KMS-11 (cell line): Measurements from ENCODE around the gene LRRC15.

ENCODE experiments used
- H2AFZ ChIP-seq: fragments of 200-600 bp; sonication (generic); 2 replicates; pipeline ENCODE4 v1.6.1; 2016; ENCODE audit warnings: antibody characterized with exemption, mixed run types, low read depth
- H3K27ac ChIP-seq: fragments of 200-600 bp; sonication (generic); 2 replicates; pipeline ENCODE4 v1.6.1; 2016; ENCODE audit warnings: mild to moderate bottlenecking, mixed run types
- H3K27me3 ChIP-seq: fragments of 200-600 bp; sonication (generic); 2 replicates; pipeline ENCODE4 v1.6.1; 2017; ENCODE audit warnings: mild to moderate bottlenecking, low read depth, mixed run types, moderate library complexity; ENCODE audit not compliant: insufficient read depth
- H3K36me3 ChIP-seq: fragments of 200-600 bp; sonication (generic); 2 replicates; pipeline ENCODE4 v1.6.1; 2017; ENCODE audit warnings: mild to moderate bottlenecking, mixed run types; ENCODE audit not compliant: insufficient read depth
- H3K4me1 ChIP-seq: fragments of 200-600 bp; sonication (generic); 2 replicates; pipeline ENCODE4 v1.6.1; 2016; ENCODE audit warnings: mild to moderate bottlenecking, low read depth, mixed run types; ENCODE audit not compliant: poor library complexity, severe bottlenecking
- H3K4me2 ChIP-seq: fragments of 200-600 bp; sonication (generic); 2 replicates; pipeline ENCODE4 v1.7.0; 2016; ENCODE audit warnings: mild to moderate bottlenecking, mixed run types
- H3K4me3 ChIP-seq: fragments of 200-600 bp; sonication (generic); IDR thresholded peaks from 2 replicates; pipeline ENCODE4 v1.6.1; 2017; ENCODE audit warnings: low read depth, low read length, mixed read lengths; ENCODE audit not compliant: insufficient read depth
- H3K79me2 ChIP-seq: fragments of 200-600 bp; sonication (generic); 2 replicates; pipeline ENCODE4 v1.6.1; 2016; ENCODE audit warnings: low read depth, mixed run types; ENCODE audit not compliant: insufficient read depth
- H3K9ac ChIP-seq: fragments of 200-600 bp; sonication (generic); 2 replicates; pipeline ENCODE4 v1.6.1; 2016; ENCODE audit warnings: mild to moderate bottlenecking, mixed run types
- H4K20me1 ChIP-seq: fragments of 200-600 bp; sonication (generic); 2 replicates; pipeline ENCODE4 v1.6.1; 2016; ENCODE audit warnings: mild to moderate bottlenecking, mixed run types; ENCODE audit not compliant: insufficient read depth
- CTCF ChIP-seq: fragments of 200-600 bp; sonication (generic); conservative IDR thresholded peaks from 2 replicates; pipeline ENCODE4 v1.6.1; 2017; ENCODE audit warnings: low read depth, mild to moderate bottlenecking, antibody characterized with exemption, low read length, moderate library complexity, mixed read lengths

LRRC15 gene

DNA sequence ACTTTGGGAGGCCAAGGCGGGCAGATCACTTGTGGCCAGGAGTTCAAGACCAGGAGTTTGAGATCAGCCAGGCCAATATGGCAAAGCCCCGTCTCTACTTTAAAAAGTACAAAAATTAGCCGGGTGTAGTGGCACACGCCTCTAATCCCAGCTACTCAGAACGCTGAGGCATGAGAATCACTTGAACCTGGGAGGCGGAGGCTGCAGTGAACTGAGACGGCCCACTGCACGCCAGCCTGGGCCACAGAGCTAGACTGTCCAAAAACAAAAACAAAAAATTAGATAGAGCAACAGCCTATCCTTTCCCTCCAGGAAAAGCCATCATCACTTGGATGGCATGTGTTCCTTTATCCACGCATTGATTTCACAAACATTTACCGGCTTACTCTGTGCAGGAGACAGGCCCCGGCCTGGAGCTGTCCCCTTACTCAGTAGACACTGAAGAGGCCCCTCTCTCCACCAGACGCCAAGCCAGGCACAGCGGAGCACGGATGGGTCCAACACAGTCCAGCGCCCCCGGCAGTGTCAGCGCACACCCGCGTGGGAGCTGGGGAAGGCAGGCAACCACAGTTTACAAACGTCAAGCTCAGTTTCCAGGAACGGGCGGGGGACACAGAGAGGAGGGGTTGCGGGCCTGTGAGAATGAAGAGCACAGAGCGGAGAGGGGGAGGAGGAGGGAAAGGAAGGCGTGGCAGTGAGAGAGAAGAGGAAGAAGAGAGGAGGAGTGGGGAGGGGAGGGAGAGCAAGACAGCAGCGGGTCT lies 26.4 kb upstream of the LRRC15 start:
- Histone ChIP-seq H3K4me2 (no peak overlapping the region), H3K4me1 (peaks cover 4% of the 10 kb centered on the region), H3K27ac (no peak overlapping the region), H4K20me1 (no peaks in the 10 kb centered on the region), H3K79me2 (no peaks in the 10 kb centered on the region), H3K9ac (no peak overlapping the region), H2AFZ (no peak overlapping the region), H3K27me3 (no peaks in the 10 kb centered on the region), H3K4me3 (no peak overlapping the region), H3K36me3 (no peaks in the 10 kb centered on the region)
- no peak for TF ChIP-seq CTCF

GRCh38 chr3:194395212-194395611 lies 25.7 kb upstream of the LRRC15 start:
- H4K20me1 ChIP-seq: no peaks in the 10 kb centered on the region
- no peak overlapping the region for H3K4me3 ChIP-seq
- no peak overlapping the region for H2AFZ ChIP-seq
- H3K27ac ChIP-seq: no peak overlapping the region
- H3K36me3 ChIP-seq: no peaks in the 10 kb centered on the region
- H3K9ac ChIP-seq: no peak overlapping the region
- H3K79me2 ChIP-seq: no peaks in the 10 kb centered on the region
- no peaks in the 10 kb centered on the region for H3K27me3 ChIP-seq
- no peak for TF ChIP-seq CTCF
- H3K4me2 ChIP-seq: no peak overlapping the region
- H3K4me1 ChIP-seq: peaks cover 4% of the 10 kb centered on the region

- no peak overlapping the region for H2AFZ ChIP-seq
- H4K20me1 ChIP-seq: no peaks in the 10 kb centered on the region
- H3K36me3 ChIP-seq: no peaks in the 10 kb centered on the region
- no peaks in the 10 kb centered on the region for H3K27me3 ChIP-seq
- H3K4me2 ChIP-seq: no peak overlapping the region
- no peak overlapping the region for H3K27ac ChIP-seq
- H3K4me1 ChIP-seq: no peaks in the 10 kb centered on the region
- no peak overlapping the region for H3K9ac ChIP-seq
- no peak overlapping the region for H3K4me3 ChIP-seq
- no peaks in the 10 kb centered on the region for H3K79me2 ChIP-seq
- TF ChIP-seq CTCF: no peak
Measured at GRCh38 chr3:194392576-194392975, 23.0 kb upstream of the LRRC15 start.

DNA sequence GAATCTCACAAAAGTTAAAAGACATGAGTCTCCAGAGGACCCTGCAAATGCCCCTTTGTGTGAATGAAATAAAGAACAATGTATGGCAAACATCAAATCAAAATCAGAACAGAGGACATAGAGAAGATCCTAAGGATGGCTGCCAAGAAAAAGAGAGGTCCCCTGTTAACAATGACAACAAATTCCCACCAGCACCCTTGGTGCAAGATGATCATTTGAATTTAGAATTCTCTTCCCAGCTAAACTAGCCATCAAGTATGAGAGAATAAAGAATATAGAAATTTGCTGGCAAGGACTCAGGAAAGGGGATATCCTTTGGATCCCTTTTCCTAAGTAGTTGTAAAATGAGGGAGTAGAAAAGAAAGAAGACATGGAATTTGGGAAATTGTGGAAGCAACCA lies 21.3 kb upstream of the LRRC15 start:
- TF ChIP-seq CTCF: no peak
- H3K4me2 ChIP-seq: no peak overlapping the region
- no peaks in the 10 kb centered on the region for H3K36me3 ChIP-seq
- H3K79me2 ChIP-seq: no peaks in the 10 kb centered on the region
- no peak overlapping the region for H2AFZ ChIP-seq
- no peak overlapping the region for H3K9ac ChIP-seq
- no peak overlapping the region for H3K27ac ChIP-seq
- H3K27me3 ChIP-seq: no peaks in the 10 kb centered on the region
- H4K20me1 ChIP-seq: no peaks in the 10 kb centered on the region
- H3K4me1 ChIP-seq: no peaks in the 10 kb centered on the region
- H3K4me3 ChIP-seq: no peak overlapping the region
